Activated T-helper 9 cell treated with anti-CD3 and anti-CD28 coated beads, Interleukin-2, amount 50 U/mL, for 16 hours (primary cell): ENCODE measurements around the gene PBX3.
"Not testable (repeated sequence)": the region's sequence is repeated elsewhere in the genome, so short reads cannot be mapped to it uniquely, and the experiment has no call there.

Experiments used
- DNase-seq: peaks from one replicate; pipeline ENCODE4 v3.0.0-alpha.2; 2020; ENCODE audit warnings: low read depth

PBX3 gene

DNA sequence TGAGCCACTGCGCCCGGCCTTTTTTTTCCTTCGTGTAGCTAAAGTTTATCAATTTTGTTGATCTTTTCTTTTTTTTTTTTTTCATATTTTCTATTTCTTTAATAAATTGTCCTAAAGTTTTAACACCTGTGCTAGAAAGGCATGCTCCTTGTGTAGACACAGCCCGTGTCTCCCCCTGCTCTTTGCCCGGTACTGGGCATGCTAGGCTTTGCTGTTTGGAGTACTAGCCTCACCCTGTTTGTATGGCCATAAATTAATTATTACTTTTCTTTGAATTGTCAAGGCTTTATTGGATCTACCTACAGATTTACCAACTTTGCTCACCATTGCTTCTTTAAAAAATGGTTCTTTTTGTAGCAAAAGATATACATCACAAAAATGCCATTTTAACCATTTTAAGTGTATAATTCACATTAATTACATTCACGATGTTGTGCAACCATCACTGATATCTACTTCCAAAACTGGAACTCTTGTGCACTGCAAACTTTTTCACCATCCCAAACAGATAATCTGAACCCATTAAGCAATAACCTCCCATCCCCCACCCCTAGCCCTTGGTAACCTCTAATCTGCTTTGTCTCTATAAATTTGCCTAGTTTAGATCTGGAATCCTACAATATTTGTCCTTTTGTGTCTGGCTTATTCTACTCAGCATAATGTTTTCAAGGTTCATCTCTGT lies 31.5 kb downstream of the PBX3 start:
- DNase-seq, result not testable (repeated sequence)

GRCh38 chr9:125779220-125779565 lies 32.0 kb downstream of the PBX3 start:
- DNase-seq, result not testable (repeated sequence)

DNA sequence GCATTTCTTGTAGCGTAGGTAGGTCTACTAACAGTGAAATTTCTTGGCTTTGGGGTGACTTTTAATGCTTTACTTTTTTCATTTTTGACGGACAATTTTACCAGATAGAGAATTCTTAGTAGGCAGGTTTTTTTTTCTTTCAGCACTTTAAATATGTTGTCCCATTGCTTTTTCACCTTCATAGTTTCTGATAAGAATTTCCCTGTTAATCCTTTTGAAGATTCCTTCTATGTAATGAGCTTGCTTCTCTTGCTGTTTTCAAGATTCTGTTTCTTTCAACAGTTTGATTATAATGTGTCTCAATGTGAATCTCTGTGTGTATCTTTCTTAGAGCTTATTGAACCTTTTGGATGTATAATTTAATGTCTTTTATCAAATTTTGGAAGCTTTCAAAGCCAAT lies 35.5 kb downstream of the PBX3 start:
- no peak for DNase-seq

GRCh38 chr9:125784286-125785049 lies 37.3 kb downstream of the PBX3 start:
- no peak for DNase-seq

DNA sequence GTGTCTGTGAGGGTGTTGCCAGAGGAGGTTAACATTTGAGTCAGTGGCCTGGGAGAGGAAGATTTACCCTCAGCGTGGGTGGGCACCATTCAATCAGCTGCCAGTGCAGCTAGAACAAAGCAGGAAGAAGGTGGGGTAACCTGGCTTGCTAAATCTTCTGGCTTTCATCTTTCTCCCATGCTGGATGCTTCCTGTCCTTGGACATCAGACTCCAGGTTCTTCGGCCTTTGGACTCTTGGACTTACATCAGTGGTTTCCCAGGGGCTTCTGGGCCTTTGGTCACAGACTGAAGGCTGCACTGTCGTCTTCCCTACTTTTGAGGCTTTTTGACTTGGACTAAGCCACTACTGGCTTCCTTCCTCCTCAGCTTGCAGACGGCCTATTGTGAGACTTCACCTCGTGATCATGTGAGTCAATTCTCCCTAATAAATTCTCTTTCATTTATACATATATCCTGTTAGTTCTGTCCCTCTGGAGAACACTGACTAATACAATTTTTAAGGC lies 38.1 kb downstream of the PBX3 start:
- no peak for DNase-seq

DNA sequence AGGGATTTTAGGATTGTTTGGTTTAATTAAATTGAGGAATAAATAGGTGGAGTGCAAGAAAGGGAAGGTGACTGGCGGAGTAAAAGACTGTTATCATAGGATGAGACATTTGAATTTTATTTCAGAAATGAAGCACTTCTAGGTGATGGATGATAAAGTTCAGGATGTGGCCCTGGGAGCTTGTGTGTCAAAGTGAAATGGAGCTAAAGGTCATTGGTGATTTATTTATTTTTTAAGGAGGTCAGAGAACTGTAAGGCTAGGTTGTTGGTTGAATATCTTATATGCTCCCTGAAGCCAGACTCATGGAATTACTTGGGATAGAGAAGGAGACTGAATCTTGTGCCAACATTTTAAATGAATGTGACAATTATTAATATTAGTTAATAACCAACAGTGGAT lies 40.5 kb downstream of the PBX3 start:
- DNase-seq, result no peak

- no peak for DNase-seq
These were observed 42.0 kb downstream of the PBX3 start for GRCh38 chr9:125789196-125789595.

GRCh38 chr9:125794708-125795107 lies 47.5 kb downstream of the PBX3 start:
- DNase-seq, result no peak

- DNase-seq, result no peak
These were observed 48.9 kb downstream of the PBX3 start for GRCh38 chr9:125795970-125796596.

DNA sequence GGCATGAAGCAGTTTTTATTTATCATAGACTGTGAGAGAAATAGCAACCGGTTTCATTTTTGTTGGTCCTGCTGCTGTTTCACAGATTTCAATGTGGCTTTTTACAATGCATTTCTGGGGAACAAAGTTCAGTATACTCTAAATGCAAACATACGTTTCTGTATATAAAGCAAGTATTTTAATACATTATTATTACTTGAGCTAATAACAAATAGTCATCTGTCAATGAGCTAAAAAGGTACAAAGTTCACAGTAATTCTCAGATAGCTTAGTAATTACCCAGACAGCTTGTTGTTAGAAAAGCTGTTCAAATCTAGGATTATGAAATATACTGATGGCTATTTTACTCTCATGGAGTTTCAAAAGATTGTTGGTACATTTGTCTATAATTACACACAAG lies 50.8 kb downstream of the PBX3 start:
- no peak for DNase-seq

- no peak for DNase-seq
These were observed 56.4 kb downstream of the PBX3 start for GRCh38 chr9:125803526-125803925.

GRCh38 chr9:125805057-125805456 lies 57.9 kb downstream of the PBX3 start:
- DNase-seq, result no peak

- DNase-seq, result no peak
These were observed 58.4 kb downstream of the PBX3 start for GRCh38 chr9:125805586-125805985.

DNA sequence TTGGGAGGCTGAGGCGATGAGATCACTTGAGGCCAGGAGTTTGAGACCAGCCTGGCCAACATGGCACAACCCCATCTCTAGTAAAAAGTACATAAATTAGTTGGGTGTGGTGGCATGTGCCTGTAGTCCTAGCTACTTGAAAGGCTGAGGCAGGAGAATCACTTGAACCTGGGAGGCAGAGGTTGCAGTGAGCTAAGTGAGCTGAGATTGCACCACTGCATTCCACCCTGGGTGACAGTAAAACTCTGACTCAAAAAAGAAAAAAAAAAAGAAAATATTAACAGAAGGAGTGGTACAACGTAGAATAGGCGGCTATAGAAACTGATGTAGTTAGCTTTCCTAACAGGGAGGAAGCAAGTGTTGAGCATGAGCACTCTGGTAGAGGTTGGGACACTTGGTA lies 59.9 kb downstream of the PBX3 start:
- DNase-seq, result no peak

GRCh38 chr9:125810161-125810560 lies 63.0 kb downstream of the PBX3 start:
- no peak for DNase-seq

DNA sequence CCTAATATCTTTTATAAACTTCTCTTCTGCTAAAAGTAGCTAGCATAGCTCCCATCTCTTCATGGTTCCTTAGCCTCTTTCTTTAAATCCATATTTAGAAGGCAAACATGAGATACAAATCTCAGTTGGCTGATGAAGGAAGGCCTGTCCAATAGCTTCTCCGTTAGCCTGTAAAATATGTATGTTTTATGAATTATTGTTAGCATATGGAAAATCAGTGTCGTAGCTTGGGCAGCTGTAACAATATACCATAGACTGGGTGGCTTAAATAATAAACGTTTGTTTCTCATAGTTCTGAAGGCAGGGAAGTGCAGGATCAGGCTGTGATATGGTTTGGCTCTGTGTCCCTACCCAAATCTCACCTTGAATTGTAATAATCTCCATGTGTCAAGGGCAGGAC lies 63.8 kb downstream of the PBX3 start:
- DNase-seq, result no peak

- no peak for DNase-seq
These were observed 65.2 kb downstream of the PBX3 start for GRCh38 chr9:125812403-125812802.

GRCh38 chr9:125815568-125815967 lies 68.4 kb downstream of the PBX3 start:
- DNase-seq, result no peak

DNA sequence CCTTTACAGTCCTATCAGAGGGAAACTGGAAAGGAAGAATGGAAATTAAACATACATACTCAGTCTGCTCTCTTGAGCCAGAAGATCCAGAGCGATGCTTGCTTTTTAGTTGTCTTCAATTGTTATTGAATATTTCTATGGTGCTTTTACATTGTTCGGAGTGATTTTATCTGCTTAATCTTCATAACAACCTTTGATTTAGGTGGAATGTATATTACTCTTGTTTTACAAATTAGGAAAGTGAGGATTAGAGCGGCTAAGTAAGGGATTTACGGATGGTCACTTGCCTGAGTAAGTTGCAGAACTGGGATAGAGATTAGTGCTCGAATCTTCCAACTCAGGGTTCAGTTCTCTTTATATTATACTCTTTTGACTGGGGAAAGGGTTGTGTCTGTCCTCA lies 69.1 kb downstream of the PBX3 start:
- DNase-seq, result no peak

GRCh38 chr9:125820100-125820804 lies 73.1 kb downstream of the PBX3 start:
- DNase-seq, result no peak

- DNase-seq, result no peak
These were observed 73.9 kb downstream of the PBX3 start for GRCh38 chr9:125821078-125821477.

DNA sequence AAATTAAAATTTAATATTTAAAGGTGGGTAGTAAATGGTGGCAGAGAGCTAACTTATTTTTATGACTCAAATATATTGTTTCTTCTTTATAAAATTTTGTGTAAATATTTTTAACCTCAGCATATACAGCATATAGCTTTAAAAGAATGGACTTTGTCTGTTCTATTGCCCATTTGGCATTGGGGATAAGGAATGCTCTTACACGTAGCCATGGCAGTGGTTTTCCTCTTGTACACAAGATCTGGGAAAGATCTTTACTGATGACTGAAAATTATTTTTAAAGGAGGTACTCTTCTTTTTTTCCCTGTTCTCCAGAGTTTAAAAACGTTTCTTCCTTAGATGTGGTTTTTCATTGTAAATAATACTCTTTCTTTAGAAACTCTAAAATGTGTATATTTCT lies 75.0 kb downstream of the PBX3 start:
- DNase-seq, result no peak

- DNase-seq, result no peak
These were observed 75.7 kb downstream of the PBX3 start for GRCh38 chr9:125822902-125823301.
